DND-41 (cell line): ENCODE data around the gene EEF1G.

Source experiments
- ATAC-seq: fragments of 200-7000 bp; cut with Tn5 transposase; 3 replicates; pipeline ENCODE4 v1.9.1; 2021; ENCODE audit warnings: low read depth; ENCODE audit not compliant: insufficient read depth
- DNase-seq: peaks from one replicate; pipeline ENCODE4 v3.0.0-alpha.2; 2020
- H2AFZ ChIP-seq: 2 replicates; pipeline ENCODE4 v1.6.0; 2012; ENCODE audit warnings: low read depth, low read length
- H3K27ac ChIP-seq: 2 replicates; pipeline ENCODE4 v1.5.1; 2012; ENCODE audit warnings: low read length, inconsistent platforms
- H3K27me3 ChIP-seq: fragments of 200-600 bp; sonication (generic); 2 replicates; pipeline ENCODE4 v1.6.0; 2012; ENCODE audit warnings: low read length, mild to moderate bottlenecking, inconsistent platforms; ENCODE audit not compliant: insufficient read depth, poor library complexity
- H3K36me3 ChIP-seq: 2 replicates; pipeline ENCODE4 v1.5.1; 2012; ENCODE audit warnings: low read length, inconsistent platforms; ENCODE audit not compliant: insufficient read depth
- H3K4me1 ChIP-seq: 2 replicates; pipeline ENCODE4 v1.5.1; 2012; ENCODE audit warnings: mild to moderate bottlenecking, low read length; ENCODE audit not compliant: insufficient read depth
- H3K4me2 ChIP-seq: 2 replicates; pipeline ENCODE4 v1.6.0; 2012; ENCODE audit warnings: mild to moderate bottlenecking, moderate library complexity, low read length, inconsistent platforms; ENCODE audit not compliant: insufficient read depth
- H3K4me3 ChIP-seq, 2 experiments: fragments of 200-600 bp in 1 of 2; shearing (Covaris generic) in 1 of 2; 2 replicates each; pipeline ENCODE4 v1.5.1; 2012 to 2016; ENCODE audit warnings: inconsistent platforms in 2 of 2, low read length in 2 of 2, mild to moderate bottlenecking in 2 of 2, low read depth in 1 of 2, moderate library complexity in 1 of 2
- H3K79me2 ChIP-seq: 2 replicates; pipeline ENCODE4 v1.6.0; 2012; ENCODE audit warnings: low read length, inconsistent platforms; ENCODE audit not compliant: insufficient read depth
- H3K9ac ChIP-seq: 2 replicates; pipeline ENCODE4 v1.6.0; 2012; ENCODE audit warnings: low read depth, mild to moderate bottlenecking, inconsistent platforms, low read length, moderate library complexity
- H3K9me3 ChIP-seq: 2 replicates; pipeline ENCODE4 v1.5.1; 2012; ENCODE audit warnings: low read length, moderate library complexity, mild to moderate bottlenecking, inconsistent platforms; ENCODE audit not compliant: insufficient read depth, severe bottlenecking
- H4K20me1 ChIP-seq: 2 replicates; pipeline ENCODE4 v1.6.0; 2012; ENCODE audit warnings: low read length; ENCODE audit not compliant: insufficient read depth
- EZH2 ChIP-seq: IDR thresholded peaks from 3 replicates; pipeline ENCODE4 v1.6.1; 2012; ENCODE audit warnings: borderline replicate concordance, low read depth, mild to moderate bottlenecking, moderate library complexity, low read length, inconsistent platforms; ENCODE audit not compliant: severe bottlenecking
- TF ChIP-seq, protein P1 (sequence below): IDR thresholded peaks from 2 replicates; pipeline ENCODE4 v1.5.1; 2012; ENCODE audit warnings: borderline replicate concordance, low read length, moderate library complexity, mild to moderate bottlenecking; ENCODE audit not compliant: poor library complexity, severe bottlenecking; ENCODE audit errors: extremely low read depth

EEF1G gene

DNA sequence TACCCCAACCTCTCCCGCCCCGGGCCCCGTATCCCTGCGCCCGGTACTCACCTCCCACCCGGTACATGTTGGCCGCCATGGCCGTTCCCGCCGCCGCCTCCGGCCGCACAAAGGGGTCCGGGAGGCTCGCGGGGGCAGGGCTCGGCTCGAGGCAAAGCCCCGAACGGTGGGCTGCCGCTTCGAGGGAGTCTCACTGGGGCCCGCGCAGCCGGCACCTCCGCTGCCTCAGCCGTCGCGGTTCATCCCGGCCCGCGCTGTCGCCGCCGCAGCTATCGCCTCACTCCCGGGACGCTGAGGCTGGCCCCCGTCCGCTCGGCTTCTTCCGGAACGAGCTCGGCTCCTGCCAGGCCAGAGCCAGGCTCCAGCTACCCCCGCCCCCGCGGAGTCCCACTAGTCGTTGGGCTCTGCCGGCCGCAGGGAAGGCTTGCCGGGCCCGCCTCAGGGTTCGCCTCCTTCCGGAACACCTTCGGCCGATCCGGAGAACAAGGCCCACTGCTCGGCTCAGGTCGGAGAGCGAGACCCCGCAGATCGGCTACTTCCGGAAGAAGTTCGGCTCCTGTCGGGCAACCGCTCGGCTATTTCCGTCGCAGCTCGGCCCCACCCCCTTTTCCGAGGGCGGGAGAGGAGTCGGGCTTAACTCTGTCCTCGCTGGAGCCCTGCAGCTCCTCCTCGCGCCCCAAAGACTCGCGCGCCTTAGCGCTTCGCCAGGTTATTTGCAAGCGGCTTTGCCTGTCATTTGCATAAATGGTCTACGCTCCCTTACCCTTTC is 27.9 kb upstream of the EEF1G start, which contains the start of gene MTA2:
TSS of gene MTA2 (minus strand) at position 494 of the 769 bp plus-strand sequence. CDS start at position 79, 415 bp downstream.
- peak; percentile 100 for DNase-seq
- peak within 1 kb of the TSS; percentile 86 for H2AFZ ChIP-seq
- peaks cover 29% of the 10 kb centered on the region for H4K20me1 ChIP-seq
- peaks cover 42% of the 10 kb centered on the region for H3K4me1 ChIP-seq
- peak within 1 kb of the TSS; percentile 69 for H3K4me3 ChIP-seq
- peak; percentile 85 for ATAC-seq
- peaks cover 64% of the 10 kb centered on the region for H3K36me3 ChIP-seq
- TF ChIP-seq EZH2: no peak
- TF ChIP-seq, protein P1, sequence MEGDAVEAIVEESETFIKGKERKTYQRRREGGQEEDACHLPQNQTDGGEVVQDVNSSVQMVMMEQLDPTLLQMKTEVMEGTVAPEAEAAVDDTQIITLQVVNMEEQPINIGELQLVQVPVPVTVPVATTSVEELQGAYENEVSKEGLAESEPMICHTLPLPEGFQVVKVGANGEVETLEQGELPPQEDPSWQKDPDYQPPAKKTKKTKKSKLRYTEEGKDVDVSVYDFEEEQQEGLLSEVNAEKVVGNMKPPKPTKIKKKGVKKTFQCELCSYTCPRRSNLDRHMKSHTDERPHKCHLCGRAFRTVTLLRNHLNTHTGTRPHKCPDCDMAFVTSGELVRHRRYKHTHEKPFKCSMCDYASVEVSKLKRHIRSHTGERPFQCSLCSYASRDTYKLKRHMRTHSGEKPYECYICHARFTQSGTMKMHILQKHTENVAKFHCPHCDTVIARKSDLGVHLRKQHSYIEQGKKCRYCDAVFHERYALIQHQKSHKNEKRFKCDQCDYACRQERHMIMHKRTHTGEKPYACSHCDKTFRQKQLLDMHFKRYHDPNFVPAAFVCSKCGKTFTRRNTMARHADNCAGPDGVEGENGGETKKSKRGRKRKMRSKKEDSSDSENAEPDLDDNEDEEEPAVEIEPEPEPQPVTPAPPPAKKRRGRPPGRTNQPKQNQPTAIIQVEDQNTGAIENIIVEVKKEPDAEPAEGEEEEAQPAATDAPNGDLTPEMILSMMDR: no peak
- H3K79me2 ChIP-seq: peaks cover 46% of the 10 kb centered on the region
- H3K4me2 ChIP-seq: peak within 1 kb of the TSS; percentile 96
- H3K27ac ChIP-seq: peak within 1 kb of the TSS; percentile 92
- no peaks in the 10 kb centered on the region for H3K9me3 ChIP-seq
- H3K27me3 ChIP-seq: no peaks in the 10 kb centered on the region
- H3K9ac ChIP-seq: peak within 1 kb of the TSS; percentile 97

DNA sequence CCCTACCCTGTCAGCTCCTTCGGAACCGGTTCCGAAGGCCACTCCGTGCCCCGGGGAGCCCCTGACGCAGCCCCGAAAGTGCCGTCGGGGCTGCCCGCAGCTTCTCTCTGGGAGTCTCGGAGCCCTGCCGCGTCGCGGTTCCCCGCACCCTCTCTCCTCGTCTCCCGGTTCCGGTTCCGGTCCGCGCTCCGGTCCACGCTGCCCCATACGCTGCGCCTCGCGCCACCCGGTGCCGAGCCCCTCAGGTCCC is 27.4 kb upstream of the EEF1G start:
- Histone ChIP-seq H3K79me2 (peaks cover 51% of the 10 kb centered on the region), H3K27me3 (no peaks in the 10 kb centered on the region), H3K4me1 (peaks cover 46% of the 10 kb centered on the region), H2AFZ (peak overlapping the region; percentile 75), H3K36me3 (peaks cover 66% of the 10 kb centered on the region), H3K27ac (peak overlapping the region; percentile 92), H4K20me1 (peaks cover 33% of the 10 kb centered on the region), H3K4me2 (peak overlapping the region; percentile 96), H3K9ac (peak overlapping the region; percentile 97), H3K4me3 (peak overlapping the region; percentile 69), H3K9me3 (no peaks in the 10 kb centered on the region)
- TF ChIP-seq, protein P1: no peak
- no peak for TF ChIP-seq EZH2
- peak; percentile 12 for ATAC-seq
- DNase-seq: peak; percentile 60

DNA sequence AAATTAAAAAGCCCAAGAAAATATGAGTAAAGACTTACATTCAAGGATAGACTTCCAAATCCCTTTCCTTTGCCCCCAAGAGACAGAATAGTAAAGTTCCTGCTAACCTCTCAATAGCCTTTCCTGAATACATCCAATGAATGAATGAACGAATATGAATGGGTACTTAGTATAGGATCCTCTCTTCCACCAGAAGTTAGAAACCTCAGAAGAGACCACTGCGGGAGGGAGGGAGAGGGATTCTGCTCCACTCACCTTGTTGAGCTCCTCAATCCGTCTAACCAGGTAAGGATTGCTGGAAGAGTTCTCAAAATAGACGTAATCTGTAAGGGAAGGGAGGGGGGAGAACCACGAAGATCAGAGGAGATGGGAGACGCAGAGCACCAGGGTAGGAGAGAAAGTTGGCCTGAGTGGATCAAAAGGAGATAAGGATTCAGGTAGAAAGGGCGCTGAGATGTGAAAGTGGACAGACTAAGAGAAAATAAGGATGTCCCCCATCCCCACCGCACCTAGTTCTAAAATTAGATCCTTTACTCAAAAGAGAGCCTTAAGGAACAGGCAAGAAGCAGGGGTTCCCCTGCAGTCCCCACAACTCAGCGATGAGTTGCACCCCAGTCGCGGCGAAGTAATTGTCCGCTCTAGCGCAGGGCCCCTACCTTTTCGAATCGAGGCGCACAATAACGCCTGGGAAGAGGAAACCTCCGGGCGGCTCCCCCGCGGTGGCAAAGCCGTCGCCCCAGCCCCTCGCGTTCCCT is 26.9 kb upstream of the EEF1G start:
- Histone ChIP-seq H3K4me1 (peaks cover 51% of the 10 kb centered on the region), H2AFZ (peak overlapping the region; percentile 75), H3K9ac (peak overlapping the region; percentile 97), H3K4me3 (peak overlapping the region; percentile 69), H3K9me3 (no peaks in the 10 kb centered on the region), H3K27me3 (no peaks in the 10 kb centered on the region), H3K27ac (peak overlapping the region; percentile 92), H4K20me1 (peaks cover 36% of the 10 kb centered on the region), H3K79me2 (peaks cover 54% of the 10 kb centered on the region), H3K36me3 (peaks cover 66% of the 10 kb centered on the region), H3K4me2 (peak overlapping the region; percentile 96)
- ATAC-seq (no peak), DNase-seq (no peak)
- no peak for TF ChIP-seq EZH2

DNA sequence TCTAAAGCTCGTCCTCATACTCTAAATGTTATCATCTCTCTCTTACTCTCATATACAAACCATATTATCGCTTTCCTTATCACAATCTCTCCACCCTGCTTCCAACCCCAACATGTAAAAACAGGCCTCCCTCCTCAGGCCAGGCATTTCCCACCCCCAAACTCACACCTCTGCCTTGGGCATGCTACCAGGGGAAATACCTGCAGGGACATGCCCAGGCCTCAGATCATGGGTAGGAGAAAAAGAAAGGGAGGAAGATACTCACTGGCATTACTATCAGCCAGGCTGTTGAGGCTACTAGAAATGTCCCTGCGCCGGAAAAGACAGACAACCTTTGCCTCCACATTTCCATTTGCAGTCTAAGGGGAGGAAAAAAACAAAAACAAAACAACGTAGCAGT is 26.2 kb upstream of the EEF1G start:
- peak overlapping the region; percentile 69 for H3K4me3 ChIP-seq

More for the DNA sequence above, 26.2 kb upstream of the EEF1G start:
- H4K20me1 ChIP-seq: peaks cover 38% of the 10 kb centered on the region
- no peak for ATAC-seq
- DNase-seq: no peak
- TF ChIP-seq EZH2: no peak
- TF ChIP-seq, protein P1: no peak
- peaks cover 55% of the 10 kb centered on the region for H3K4me1 ChIP-seq
- no peaks in the 10 kb centered on the region for H3K27me3 ChIP-seq
- no peak overlapping the region for H2AFZ ChIP-seq
- peak overlapping the region; percentile 96 for H3K4me2 ChIP-seq
- peaks cover 54% of the 10 kb centered on the region for H3K79me2 ChIP-seq
- peak overlapping the region; percentile 92 for H3K27ac ChIP-seq
- no peaks in the 10 kb centered on the region for H3K9me3 ChIP-seq
- H3K36me3 ChIP-seq: peaks cover 66% of the 10 kb centered on the region
- peak overlapping the region; percentile 97 for H3K9ac ChIP-seq
